ENCODE results near the gene EXOC3.

- TF ChIP-seq EGR1 (IDR thresholded peaks at IDR 0.05; ENCODE audit: borderline replicate concordance, low read depth, low read length) (no peak), POLR2AphosphoS5 (IDR thresholded peaks at IDR 0.05; ENCODE audit: low read depth, low read length) (no peak), CTCF (IDR thresholded peaks at IDR 0.05; ENCODE audit: control extremely low read depth in 1 of 3, insufficient read depth in 1 of 3, low read depth in 1 of 3, low read length in 3 of 3) (no peak), JUND (IDR thresholded peaks at IDR 0.05; ENCODE audit: low read length) (no peak)
Observed at GRCh38 chr5:424301-425110, 18.5 kb upstream of the EXOC3 start.
